NCI-H1048 (cell line): ENCODE results near the gene TUBGCP3.

ENCODE experiments used
- DNase-seq: peaks from one replicate; lab custom pipeline; 2025; lab: John Stamatoyannopoulos, UW

The TUBGCP3 gene

DNA sequence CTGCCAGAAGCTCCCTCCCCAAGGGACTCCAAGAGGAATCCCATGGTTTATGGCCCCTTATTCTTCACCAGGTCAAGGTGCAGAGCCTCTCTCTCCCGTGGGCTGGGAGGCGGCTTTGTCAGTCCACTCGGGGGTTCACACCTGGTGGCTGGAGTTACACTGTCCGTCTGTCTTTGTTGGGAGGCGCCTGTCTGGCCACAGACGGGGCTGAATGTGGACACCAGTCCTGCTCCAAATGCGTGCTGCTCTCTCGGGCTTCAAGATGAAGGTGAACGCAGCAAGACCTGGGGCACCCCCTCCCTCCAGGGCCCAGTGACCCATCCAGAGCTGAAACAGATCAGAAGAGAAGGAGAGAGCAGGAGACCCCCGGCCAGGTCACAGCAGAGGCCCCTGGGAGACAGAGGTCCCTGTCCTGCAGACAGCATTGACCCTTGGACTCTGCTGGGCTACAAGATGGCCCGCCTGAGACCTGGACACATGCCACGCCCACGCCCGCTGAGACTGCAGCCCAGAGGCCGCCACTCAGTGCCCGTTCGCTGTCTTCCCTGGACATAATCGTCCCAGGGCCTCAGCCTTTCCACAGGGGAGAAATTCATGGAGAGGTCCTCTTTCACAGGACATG is 29.9 kb upstream of the TUBGCP3 start:
- no peak for DNase-seq

DNA sequence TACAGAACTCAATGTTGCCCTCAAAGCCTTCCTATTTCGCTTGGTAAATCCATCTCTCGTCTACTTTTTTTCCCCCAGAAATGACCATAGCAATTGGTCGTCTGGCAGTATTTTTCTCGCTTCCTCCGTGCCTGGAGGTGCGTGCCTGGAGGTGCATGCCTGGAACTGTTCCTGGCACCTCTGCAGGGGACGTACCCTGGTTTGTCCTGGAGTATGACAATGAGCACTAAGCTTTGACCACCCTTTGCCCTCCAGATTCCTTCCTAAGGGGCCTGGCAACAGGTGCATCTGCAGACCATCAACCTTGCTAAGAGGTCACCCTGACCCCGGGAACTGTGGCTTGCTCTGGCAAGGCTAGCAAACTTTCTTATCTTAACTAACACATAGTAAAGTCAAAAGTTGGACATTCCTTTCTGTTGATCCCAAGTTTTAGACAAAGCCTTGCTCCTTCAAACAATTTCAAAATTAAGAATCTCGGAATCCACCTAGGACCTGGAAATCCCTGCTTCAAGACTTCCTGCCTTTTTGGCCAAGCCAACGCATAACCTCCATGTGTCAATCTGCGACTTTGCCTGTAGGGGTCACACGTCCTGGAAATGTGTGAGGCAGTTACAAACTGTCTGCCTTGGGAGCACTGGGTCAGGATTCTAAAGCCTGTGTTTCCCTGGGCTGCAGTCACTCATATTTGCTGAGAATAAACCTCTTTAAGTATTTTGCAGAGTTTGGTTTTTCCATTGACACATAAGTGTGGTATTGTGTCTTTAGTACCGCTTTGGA is 28.8 kb upstream of the TUBGCP3 start:
- DNase-seq, result no peak

DNA sequence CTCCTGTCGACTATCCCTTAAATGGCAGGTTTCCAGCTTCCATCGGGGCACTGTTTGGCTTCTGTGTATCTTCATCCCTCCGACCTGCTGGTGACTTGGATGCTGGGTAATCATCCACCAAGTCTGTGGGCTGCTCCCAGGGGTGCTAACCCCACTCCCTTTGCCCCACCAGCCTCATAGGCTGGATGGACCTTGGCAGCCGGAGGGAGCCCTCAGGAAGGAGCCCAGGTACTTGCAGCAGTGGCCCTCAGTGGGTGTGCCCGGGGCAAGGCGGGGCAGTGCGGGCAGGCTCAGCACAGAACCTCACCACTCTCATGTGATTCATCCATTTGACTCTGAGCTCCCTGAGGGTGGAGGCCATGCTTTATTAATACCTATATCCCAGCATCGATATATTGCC is 27.4 kb upstream of the TUBGCP3 start:
- no peak for DNase-seq

DNA sequence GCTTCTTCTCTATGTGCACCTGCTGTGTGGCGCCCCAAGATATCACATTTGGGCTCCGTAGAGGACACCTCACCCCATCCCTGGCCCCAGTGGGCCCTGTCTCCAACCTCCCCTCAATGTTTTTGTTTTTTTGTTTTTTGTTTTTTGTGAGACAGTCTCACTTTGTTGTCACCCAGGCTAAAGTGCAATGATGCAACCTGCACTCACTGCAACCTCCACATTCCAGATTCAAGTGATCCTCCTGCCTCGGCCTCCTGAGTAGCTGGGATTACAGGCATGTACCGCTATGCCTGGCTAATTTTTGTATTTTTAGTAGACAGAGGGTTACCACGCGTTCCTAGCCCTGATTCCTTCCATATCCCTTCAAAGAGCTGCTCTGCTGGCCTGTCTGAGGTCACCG is 26.9 kb upstream of the TUBGCP3 start:
- no peak for DNase-seq

DNA sequence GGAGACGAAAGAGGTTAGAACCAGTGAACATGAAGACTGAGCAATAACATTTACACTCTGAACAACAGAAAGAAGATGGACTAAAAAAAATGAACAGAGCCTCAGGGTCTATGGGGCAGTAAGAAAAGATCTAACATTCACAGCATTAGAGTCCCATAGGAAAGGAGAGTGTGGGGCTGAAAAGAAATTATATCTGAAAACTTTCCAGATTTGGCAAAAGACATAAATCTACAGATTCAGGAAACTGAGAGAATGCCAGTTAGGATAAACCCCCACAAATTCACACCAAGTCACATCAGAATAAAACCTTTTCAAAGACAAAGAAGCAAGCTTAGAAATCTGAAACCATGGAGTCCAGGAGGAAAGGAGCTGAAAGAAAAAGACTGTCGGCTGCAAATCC is 20.3 kb upstream of the TUBGCP3 start:
- DNase-seq, result no peak

DNA sequence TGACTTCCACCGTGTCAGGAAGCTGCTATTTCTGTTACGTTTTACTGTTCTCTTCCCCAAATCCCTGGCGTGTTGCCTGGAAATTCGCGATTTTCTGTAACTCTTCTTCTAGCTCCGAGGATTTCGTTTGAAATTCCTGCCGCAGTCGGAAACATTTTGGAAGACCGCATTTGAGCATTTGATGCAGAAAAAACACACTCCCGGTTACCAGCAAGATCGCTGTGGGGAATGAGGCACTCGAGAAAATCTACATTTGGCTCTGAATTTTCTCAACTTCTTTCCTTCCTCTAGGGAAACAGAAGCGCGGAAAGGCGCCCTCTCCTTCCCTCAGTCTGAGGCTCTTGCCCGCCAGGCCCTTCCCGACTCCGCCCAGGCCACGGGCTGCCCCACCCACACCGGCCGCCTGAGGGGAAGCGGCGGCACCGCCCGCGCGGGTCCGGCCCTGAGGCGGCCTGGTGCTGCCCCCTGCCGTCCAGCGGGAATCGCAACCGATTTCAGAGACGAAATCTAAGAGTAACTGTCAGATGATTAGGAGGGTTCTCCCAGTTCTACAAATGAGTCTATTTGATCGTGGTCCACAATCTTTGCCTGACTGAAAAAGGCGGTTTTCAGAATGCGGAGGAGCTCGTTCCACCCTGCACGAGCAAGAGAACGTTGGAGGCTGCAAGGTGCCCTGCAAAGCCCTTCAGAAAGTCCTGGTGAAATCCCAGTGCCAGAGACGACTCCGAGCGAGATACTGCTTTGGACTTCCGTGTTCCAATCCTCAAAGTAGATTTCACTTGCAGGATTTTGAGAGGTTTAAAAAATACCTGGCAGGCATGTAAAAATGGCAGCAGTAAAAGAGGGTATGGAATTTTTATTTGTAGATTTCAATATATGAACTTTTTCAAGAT is 18.4 kb upstream of the TUBGCP3 start:
- DNase-seq, result peak; percentile 66

DNA sequence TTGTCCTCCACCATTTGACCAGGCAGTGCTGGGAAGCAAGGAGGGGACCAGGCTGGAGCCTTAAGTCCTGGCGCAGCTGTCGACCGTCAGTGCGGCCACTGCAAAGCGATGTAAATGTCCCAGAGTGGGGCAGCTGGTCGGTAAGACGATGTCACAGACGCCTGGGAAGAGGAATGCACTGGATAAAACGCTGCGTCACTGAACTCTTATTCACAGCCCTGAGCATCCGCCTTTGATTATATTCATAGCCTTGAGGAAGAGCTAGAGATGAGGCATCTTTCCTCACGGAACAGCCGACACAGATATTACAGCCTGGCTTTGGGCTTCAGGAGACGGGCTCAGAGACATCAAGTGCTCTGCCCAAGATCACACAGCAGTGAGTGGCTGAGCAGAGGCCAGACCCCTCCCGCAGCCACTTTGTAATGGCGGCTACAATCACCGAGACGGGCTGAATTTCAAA is 17.6 kb upstream of the TUBGCP3 start:
- no peak for DNase-seq

DNA sequence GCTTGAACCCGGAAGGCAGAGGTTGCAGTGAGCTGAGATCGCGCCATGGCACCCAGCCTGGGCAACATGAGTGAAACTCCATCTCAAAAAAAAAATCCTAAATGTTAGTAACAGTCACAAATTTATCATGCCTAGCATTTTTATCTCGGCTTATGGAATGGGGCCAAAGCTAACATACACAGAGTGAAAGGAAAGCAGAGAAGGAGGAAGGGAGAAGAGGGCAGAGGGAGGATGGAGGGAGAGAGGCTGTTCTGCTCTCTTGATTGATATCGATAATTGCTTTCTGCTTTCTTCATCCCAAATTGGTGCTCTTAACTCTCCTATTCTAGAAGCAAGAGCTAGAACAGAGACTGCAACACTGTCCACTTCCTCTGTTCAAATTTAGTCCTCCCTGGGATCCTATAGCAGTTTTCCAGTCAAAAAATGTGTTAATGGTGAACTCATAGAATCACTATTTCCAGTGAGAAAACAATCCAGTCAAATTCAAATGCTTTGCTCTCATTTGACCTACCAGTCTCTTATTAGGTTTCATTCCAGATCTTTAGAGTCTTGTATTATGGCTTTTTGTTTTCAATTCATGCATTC is 15.8 kb upstream of the TUBGCP3 start:
- no peak for DNase-seq

DNA sequence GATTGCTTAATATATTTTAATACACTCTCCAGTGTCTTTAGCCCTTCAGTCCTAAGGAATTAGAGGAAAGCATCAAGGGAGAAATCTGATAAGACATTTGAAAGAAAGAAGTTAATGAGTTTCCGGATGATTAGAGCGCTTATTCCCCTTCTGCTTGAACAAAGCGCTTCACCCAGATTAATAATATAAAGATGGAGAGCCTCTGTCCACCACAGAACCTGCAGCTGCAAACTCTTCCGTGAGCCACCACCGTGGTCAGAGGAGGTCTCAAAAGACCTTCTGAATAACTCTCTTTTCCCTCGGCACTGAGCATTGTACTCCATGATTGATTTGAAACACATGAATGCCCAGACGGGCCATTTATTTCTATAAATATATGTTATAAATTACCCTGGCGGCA is 14.2 kb upstream of the TUBGCP3 start:
- no peak for DNase-seq

DNA sequence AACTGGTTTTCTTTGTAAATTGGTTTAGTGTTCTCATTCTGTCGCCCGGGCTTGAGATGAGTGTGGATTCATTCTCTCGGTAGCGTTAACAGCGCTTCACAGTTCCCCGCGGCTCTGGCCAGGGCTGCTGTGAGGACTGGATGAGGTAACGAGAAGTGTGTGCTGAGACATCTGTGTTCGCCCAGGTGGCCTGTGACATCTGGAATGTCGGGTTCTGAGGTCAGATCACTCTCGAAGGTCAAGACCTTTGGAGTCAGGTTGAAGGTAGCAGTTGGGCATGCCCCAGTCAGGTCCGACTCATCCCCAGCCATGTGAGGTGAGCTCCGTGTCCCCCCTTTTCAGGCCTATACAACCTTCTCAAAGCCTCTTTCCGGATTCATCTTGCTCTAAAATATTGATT is 13.4 kb upstream of the TUBGCP3 start:
- no peak for DNase-seq

DNA sequence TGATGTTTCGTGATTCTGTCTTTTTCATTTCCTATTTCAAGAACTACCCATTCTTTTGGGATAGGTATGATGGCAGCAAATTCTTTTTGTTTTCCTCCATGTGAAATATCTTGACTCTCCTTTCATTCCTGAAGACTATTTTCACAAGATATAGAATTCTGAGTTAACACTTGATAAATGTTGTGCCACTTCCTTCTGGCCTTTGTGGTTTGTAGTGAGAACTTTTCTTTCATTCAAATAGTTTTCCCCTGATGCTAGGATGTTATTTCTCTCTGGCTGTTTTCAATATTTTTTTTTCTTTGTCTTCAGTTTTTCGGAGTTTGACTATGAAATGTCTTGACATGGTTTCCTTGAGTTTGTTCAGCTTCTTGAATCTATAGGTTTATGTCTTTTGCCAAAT is 8.3 kb upstream of the TUBGCP3 start:
- DNase-seq, result no peak

DNA sequence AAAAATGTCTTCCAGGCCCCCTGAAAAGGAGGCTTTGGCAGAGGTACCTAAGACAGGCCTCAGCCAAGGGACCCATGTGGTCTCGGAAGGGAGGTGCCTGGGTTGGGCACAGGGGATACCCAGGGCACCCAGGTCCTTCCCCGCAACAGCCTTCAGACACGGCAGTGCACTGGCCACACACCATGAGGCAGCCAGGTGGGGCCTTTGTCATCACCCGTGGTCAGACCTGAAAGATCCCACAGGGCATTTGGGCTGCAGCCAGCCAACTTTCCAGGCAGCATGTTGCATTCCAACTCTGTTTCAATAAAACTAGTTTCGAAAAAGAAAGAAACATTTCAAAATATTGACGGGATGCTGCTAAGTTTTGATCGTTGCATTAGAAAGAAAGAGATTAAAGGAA is 4.7 kb upstream of the TUBGCP3 start:
- DNase-seq, result no peak

DNA sequence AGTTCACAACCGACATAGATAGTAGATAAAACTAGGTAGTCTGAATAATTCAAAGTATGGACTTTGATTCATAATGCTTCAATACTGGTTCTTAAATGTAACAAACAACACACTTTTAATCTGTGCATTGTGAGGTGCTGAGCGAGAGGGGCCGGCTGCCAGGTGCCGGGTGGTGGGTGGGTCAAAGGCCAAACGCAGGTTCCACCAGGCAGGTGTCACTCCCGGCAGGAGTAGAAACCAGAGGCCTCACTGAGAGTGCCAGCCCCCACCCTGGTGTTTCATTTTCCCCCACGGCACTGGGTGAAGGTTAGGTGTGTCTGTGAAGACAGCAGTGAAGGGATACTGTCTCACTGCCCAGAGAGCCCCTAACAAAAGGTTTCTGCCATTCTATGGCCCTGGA is 4.2 kb upstream of the TUBGCP3 start:
- no peak for DNase-seq

DNA sequence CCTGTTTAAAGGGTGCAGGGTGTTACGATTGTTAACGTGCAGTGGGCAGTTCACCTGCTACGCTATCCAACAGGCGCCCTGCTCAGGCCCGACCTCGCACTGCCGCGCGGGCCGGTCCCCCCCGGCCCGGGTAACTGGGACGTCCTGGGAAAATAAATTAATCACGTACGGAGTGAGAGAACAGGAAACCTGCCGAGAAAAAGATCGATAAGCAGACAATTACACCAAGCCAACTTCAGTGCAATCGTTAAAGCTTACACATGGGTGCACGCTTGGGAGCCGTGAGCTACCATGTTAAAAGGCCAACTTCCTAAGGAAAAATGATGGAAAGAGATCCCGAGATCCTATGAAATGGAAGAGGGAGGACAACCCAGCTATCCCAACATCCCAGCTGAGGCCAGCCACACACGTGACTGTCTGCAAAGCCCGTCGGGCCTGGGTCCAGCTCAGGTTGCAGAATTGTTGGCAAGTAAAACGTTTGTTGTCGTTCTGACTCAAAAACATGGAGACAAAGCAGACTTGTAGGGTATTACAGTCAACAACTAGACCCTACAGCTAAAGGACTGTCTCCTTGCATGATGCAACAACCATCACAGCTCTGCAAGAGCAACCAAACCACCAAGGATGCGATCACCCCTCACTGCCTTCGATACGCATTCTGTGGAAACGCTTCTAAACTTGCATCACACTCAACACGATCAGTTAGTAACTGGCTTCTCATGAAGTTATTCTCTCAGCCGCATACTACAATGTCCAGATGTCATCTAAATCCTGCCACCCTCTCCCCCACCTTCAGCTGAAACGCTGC is 741 bp upstream of the TUBGCP3 start:
- no peak for DNase-seq

DNA sequence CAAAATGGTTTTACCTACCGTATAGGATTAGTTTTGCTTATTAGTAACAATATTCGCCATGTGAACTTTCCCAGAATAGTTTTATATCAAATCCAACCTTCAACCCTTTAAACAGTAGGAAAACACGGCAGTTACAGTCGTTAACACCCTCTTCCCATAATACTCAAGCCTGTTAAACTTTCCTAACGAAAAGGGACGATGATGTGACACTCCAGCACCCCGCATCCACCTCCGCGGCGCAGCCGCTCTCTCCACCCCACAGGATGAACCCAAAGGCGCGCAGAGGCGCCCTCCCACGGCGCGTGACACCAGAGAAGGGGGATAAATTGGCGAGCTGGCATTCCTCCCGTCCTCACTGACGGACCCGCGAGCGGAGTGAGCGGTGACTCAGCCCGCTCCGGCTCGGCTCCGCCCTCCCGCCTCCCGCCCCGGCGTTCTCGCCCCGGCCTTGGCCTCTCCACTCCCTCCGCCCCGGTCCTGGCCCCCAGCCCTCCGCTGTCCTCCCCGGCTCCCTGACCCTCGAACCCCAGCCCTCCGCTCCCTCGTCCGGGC is 665 bp downstream of the TUBGCP3 start:
- peak; percentile 36 for DNase-seq

DNA sequence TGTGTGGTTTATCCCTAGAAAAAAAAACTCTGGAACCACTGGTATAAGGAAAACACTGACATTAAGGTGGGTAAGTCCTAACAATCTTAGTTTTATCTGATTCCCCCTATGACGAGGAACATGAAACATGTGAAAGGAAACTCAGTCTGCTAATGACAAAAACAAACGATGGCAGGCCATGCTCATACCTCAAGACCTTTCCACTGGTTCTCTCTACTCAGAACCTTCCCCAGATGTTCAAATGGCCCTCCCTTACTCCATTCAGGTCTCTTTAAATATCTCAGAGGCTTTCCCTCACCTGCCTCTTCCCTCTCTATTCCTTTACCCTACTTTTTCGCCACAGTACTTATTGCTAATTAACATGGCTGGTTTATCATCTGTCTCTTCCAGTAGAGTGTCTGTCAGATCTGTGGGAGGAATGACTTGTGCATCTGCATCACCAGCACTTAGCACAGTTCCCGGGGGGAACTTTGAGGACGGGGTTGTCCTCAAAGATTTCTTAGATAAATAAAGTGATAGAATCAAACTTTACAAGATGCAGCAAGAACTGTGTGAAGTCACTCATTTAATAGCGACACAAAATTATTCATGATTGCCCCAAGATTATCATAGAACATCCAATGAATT is 1.5 kb downstream of the TUBGCP3 start:
- no peak for DNase-seq

DNA sequence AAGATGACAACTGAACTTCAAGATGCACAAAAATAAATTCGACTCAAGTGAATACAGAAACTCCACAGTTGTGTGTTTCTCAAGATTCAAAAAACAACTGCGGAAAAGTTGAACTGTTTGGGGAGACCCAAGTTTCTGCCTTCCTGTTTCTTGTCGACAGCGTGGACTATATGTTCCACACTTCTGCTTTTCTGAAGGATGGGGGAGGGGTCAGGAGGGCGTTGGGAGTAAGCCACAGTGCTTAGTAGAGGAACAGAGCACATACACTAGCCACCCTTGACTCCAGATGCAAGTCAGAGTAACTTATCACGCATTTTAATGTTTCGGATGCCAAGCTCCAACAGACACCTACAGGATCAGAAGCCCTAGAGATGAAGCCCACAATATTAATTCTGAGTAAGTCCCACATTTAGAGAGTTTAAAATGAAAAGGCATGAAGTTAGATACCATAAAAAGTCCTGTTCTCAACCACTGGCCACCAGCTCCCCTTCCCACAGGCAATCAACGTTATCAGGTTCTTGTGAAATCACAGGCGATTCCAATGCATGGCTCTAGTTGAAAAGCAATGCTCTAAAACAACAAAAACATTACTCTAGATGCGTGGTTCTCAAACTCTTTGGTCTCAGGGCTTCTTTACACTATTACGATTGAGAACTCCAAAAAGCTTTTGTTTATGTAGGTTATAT is 4.2 kb downstream of the TUBGCP3 start:
- DNase-seq, result no peak

DNA sequence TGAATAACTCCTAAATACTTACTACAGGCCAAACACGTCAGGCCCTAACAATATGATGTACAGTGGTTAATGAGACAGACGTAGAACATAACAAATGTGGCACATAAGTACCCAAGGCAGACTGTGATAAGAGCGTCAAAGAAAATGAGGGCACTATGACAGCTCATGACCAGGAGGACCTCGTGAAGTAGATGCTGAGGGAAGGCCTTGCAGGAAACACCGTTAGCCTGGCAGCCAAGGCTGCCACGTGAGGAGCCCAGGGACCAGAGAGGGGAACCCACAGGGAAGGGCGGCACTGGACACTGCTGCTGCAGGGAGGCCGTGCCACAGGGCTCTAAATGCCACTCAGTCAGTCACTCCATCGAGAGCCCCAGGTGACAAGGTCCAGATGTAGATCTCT is 5.7 kb downstream of the TUBGCP3 start:
- no peak for DNase-seq

DNA sequence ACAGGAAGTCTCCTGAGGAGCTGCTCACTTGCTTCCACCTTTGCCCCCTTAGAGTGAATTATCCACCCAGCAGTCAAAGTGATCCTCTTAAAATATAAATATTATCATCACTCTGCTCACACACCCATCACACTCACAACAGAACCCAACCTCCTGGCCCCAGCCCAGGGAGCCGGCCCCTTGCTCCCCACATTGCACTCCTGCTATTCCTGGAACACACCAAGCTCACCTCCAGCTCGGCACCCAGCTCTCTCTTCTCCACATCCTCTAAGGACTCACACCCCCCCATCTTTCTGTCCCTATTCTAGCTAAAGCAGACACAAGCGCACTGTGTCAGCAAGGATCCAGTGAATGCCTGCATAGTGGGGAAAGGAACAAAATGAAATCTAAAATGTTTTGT is 7.0 kb downstream of the TUBGCP3 start:
- no peak for DNase-seq

DNA sequence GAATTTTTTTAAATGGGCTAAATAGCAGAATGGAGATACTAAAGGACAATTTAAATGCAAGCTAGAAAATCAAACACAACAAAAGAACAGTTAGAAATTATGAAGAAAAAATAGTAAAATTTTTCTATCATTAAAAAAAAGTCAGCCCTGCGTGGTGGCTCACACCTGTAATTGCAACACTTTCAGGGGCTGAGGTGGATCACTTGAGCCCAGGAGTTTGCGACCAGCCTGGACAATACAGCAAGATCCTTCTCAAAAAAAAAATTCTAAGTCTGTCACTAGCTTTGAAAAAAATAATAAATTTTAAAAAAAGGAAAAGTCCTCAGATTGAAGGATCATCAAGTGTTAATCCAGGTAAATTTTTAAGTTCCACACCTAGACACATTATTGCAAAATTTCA is 7.7 kb downstream of the TUBGCP3 start:
- no peak for DNase-seq
